Stimulated activated CD4-positive, alpha-beta T cell treated with anti-CD3 and anti-CD28 coated beads, TNF-alpha, amount 100 ng/mL, for 48 hours (primary cell): Measurements from ENCODE around the gene SCN4A.

Experiments
- DNase-seq, 3 donors: peaks; one replicate each; pipeline ENCODE4 v3.0.0-alpha.2; 2020; ENCODE audit warnings: low read depth in 3 of 3

The SCN4A gene

DNA sequence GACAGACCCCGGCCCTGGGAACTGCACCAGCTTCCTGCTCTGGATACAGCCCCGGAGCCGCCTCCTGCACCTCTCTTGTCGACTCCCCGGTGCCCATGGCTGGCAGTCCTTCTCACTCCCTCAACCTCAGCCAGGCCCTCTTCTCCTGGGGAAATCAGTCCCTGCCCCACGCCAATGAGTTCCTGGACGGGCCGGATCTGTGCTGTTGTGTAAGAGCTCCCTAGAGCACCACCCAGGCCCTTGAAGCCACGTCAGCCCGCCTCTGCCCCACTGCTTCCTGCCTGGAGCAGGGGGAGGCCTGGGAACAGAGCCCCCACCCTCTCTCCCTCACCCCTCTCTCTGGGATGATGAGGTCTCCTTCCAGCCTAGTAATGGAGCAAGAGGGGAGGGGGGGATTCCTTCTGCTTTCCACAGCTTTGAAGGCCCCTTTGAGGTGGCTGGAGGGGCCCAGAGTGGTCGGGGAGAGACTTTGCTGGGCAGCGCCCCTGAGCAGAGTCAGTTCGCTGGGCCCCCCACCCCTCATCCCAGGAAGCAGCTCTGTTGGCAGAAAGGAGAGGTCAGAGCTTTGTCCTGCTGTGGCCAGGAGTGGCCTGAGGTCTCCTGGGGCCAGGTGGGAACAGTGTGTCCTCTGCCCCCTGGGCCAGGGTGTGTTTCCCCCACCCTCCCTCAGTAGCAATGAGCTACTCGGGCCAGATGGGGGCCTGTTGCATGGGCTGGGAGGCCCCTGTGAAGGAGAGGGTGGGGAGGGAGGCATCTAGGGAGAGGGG is 29.2 kb upstream of the SCN4A start:
- no peak for DNase-seq

DNA sequence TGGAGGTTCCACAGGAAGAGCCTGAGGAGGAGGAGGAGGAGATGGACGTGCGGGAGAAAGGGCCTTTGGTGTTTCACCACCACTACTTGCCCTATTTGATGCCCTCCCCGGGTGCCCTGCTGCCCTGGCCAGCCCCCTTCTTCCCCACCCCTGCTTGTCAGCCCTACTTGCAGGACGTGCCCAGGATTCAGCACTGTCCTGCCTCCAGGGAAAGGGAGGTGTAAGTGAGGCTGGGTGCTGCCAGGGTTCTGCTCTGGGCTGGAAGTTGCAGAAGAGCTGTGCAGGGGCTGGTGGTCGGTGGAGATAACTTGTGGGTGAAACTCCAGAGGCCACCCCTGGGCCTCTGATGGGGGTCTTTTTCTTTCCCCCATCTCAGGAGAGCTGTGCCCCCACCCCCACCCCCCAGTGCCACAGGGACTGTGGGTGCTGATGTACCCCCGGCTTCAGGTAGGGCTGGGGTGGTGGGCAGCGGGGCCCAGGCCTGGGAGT is 28.4 kb upstream of the SCN4A start:
- no peak for DNase-seq

DNA sequence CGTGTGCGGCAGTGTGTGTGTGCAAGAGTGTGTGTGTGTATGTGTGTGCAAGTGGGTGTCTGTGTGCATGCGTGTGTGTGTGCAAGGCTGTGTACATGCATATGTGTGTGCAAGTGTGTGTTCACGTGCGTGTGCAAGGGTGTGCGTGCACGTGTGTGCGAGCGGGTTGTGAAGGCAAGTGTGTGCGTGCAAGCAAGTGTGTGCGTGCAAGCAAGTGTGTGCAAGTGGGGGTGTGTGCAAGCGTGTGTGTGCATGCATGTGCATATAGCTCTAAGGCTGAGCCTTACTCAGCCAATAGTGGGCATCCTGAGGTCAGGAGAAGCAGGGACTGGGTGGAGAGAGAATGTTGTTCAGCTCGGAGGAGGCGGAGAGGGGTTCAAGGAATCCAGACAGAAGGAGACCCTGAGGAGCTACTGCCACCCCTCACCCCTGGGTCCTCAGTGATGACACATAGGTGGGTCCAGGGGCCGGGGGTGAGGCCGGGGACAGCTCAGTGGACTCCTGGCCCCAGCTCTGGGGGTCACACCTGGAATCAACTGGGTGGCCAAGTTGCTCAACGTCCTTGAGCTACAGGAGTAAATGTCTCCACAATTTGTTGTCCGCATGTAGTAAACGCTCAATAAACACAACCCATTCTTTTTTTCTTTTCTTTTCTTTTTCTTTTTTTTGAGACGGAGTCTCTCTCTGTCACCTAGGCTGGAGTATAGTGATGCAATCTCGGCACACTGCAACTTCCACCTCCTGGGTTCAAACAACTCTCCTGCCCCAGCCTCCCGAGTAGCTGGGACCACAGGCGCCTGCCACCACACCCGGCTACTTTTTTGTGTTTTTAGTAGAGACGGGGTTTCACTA is 27.2 kb upstream of the SCN4A start:
- no peak for DNase-seq

DNA sequence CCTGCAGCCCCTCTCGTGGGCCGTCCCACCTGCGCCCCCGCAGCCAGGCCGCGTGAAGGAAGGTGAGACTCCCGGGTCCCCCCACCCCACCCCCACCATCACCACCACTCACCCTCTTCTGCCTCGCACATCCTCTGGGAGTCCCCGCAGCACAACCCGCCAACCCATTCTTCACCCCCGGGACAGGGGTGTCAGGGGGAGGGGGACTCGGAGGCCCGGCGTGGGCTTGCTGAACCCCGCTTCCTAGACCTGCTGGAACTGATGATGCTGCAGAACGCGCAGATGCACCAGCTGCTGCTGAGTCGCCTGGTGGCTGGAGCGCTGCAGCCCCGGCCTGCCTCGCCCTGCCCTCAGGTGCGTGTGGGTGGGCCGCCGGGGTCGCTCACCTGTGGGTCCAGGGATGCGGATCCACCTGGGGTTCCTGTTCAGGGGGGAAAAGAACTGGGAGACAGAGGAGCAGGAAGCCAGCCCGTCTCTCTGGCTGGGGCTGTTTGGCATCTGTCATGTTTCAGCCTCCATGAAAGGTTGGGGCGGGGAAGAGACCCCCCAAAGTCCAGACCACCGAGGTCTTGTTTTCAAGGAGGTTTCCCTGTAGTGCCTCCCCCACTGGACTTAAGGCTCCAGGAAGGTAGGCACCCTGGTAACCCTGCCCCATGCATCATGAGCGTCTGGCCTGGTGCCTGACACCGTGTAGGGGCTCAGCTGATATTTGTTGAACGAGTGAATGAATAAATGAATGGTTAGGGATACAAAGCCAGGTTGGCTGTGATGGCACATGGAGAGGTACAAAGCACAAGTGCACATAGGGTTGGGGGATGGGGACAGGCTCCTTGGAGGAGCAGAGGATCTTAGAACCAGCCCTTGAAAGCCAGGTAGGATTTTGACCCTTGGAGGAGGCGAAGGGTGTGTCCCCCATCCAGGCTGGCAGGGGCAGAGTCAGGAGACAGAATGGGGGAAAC is 26.3 kb upstream of the SCN4A start:
- no peak for DNase-seq

DNA sequence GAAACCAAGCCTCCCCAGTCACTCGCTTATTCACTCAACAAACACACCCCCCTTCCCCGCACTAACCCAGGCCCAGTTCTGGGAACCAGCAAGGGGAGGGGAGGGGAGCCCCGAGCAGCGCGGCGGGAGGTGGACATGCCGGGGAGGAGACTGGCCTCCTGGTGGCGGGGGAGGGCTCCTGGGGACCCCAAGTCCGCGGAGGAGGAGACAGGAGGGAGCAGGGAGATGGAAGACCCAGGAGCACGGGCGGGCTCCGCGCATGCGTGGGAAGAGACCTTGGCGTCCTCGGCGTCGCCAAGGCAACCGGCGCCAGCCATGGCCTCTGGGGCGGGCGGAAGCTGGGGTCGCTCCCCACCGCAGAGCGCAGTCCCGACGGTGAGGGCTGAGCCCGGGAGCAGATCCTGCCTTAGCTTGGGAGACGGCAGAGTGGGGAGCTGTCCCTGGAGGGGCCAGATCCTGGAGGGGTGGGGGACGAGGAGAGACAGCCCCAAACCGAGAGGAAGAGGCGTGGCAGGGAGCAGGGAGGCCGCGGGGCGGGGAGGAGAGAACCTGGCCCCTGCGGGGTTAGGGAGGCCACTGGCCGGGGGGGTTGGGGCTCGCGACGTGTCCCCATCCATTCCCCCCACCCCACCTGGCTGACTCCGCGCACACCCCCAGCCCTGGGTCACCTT is 25.5 kb upstream of the SCN4A start, which contains the start of gene PRR29:
Gene PRR29 (plus strand): TSS at position 302 of the 671 bp plus-strand sequence. CDS start 14 bp downstream, at position 316.
- peak; percentile 36 to 72 (median 46) for DNase-seq

DNA sequence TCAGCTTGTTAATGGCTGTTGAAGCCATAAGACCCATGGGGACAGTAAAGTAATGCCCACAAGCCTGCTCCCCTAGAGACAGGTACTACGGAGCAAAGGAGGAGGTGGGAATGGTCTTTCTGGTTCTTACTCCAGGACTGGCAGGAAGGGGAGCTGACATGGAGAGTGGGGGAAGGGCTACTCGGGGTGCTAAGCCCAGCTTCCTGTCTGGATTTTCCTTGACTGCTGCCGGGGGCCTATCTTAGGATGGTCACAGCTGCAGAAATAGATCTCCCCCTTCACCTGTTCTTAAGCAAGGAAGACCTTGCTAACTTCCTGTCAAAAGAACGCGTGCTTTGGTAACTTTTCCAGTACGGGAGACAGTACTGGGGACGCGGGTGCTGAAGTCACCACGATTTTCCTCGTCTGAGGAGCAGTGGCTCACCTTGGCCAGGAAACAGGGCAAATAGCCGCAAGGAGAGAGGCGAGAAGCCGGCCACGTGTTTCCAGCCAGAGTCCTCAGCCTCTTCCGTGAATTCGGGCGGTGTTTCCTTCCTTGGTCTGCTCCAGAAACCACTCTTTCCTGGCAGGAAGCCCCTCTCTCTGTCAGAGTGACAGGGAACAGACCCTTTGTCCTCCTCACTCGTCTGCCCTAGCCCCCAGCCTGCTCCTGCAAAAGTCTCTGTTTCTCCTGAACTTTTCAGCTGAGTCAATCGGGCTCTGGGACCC is 24.8 kb upstream of the SCN4A start:
- DNase-seq: no peak

DNA sequence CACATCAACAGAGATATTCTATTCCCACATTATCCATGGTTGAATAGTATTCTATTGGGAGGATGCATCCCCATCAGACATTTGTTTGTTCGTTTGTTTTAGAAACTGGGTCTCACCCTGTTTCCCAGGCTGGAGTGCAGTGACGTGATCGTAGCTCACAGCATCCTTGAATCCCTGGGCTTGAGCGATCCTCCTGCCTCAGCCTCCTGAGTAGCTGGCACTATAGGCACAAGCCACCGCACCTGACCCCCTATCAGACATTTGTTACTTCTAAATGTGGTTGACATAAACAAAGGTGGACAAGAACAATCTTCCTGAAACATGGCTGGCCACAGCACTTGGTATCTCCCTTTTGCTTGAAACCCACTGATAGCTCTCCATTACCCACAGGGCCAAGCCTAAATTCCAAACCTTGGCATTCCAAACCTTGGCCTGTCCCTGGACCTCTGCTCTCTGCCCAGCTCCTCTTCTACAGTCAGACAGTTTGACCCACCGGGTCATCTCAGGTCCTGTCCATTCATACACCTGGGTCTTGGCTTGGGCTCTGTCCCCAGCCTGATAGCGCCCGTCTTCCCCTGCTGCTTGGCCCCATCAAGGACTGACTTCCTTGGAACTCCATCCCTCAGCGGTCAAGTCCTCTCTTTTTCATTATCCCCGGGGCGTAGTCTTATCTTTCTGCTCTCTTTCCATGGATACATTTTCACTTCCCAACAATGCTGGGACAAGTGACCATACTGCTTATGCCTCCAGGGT is 23.9 kb upstream of the SCN4A start:
- no peak for DNase-seq

DNA sequence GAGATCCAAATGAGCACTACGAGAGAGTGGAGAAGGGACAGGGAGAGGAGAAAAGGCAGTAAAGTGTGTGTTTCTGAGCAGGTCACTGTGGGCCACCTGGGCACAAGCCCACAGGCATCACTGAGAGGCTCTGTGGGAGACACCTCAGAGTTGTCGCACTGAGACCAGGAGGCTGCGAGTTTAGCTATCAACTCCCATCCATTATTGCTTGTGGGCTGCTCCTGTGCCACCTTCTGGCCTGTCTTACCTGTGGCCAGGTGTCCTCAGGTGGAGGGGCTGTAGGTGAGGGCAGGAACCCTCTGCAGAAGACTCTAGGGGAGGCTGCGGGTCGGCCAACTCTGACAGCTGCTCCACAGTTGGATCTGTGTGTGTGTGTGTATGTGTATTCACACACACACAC is 22.9 kb upstream of the SCN4A start:
- no peak for DNase-seq

DNA sequence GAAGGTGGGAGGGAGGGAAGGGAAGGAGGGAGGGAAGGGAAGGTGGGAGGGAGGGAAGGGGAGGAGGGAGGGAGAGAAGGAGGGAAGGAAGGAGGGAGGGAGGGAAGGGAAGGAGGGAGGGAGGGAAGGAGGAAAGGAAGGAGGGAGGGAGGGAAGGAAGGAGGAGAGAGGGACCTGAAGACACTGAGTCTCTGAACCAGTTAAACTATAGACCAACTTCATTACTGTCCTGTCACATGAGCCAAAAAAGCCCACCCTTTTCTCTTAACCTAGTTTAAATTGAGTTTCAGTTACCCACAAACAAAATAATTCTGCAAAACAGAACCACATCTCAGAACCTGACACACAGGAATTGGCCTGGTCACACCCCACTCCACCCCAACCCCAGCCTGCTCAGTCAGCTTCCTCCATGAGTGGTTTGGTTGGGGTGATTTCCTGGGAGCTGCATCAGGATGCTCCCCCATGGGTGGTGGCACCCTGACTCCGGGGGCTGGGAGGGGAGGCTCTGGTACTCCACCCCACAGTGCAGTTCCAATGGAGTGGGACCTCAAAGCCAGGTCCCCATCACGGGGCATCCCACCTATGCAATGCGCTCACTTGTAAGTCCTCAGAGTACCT is 20.8 kb upstream of the SCN4A start:
- DNase-seq: no peak

DNA sequence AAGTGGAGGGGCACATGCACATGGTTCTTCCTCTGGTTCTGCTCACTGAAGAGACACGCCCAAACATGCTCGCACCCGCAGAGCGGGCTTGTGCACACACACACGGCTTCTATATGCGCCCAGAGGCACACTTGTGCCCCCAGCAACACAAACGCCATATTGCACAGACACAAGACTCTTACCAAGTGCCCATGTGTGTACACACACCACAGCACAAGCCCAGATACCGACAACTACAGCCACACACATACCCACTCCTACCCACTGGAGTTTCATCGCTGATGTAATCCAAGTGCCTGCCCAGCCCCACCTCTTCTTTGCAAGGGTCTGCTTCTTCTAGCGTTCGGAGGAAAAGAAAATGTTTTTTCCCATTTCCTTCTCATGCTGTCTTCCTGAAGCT is 18.9 kb upstream of the SCN4A start:
- no peak for DNase-seq

DNA sequence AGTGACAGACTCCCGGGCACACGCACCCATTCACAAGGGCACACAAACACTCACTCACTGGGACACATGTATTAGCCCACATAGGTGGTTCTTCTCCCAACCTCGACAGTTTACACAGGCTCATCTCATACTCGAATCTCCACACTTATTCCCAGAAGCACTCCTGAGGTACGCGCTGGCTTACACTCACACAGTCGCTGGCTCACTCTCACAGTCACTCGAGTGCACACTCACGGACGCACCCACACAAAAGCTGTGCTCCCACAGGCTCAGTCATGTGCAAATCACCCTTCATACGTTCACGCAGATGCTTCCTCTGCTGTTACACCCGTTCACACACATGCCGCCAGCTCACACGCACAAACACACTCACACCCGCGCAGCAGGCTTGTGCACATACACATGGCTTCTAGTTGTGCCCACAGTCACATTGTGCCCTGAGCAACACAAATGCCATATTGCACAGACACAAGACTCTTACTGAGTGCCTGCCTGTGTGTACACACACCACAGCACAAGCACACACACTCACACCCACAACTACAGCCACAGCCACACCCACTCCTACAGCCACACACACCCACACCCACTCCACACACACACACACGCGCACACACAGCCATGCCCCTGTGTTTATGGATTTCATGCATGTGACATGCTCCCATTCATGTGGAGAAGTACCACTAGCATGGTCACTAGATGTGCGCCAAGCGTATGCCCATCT is 17.1 kb upstream of the SCN4A start:
- no peak for DNase-seq

DNA sequence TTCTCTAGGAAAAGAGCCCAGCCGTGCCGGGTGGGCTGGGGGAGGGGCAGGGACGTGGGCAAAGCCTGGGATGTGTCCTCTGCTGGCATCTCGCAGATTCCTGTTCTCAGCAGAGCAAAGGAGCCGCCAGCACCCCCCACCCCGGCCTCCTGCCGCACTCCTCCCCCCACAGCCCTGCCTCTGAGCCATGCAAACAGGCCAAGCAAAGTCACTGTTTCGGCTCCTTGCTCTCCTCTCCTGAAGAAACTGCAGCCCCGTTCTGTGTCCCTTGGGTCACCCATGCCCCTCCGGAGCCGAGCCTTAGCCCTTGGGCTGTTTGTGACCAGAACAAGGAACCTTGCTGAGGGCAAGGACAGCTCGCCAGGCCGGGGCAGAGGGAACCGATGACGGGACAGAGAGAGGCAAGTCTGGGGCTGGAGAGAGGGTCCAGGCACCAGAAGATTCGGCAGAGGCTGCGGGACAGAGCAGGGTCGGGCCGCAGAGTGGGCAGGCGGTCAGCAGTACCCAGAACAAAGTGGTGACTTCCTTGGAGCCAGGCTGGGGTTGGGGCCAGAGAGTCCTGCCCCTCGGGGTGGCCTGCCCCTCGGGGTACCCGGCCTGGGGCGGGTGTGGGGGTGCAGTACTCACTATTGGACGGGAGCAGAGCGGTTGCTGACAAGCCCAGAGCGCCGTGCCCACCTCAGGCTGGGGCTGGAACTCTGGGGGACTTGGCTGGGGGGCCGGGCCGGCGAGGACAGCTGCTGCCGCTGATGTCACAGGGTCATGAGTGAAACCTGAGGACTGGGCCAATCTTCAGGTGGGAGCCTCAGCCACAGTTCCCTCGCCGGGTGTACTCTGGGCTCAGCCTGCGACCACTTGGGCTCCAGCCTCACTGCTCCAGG is 16.3 kb upstream of the SCN4A start:
- no peak for DNase-seq

DNA sequence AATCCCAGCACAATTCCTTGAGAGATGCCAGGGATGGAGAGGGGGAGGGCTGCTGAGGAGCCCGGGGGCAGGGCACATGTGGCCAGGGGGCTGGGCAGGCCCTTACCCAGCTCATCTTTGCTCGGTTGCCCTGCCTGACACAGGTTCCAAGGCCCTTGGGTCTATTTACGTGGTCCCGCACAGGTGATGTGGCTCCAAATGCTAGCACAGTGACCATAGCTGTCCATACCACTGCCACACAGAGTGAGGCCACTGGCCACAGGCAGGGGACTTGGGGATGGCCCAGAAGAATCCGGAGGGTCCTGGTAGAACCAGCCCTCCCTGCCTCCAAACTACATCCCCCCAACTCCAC is 15.4 kb upstream of the SCN4A start:
- no peak for DNase-seq

DNA sequence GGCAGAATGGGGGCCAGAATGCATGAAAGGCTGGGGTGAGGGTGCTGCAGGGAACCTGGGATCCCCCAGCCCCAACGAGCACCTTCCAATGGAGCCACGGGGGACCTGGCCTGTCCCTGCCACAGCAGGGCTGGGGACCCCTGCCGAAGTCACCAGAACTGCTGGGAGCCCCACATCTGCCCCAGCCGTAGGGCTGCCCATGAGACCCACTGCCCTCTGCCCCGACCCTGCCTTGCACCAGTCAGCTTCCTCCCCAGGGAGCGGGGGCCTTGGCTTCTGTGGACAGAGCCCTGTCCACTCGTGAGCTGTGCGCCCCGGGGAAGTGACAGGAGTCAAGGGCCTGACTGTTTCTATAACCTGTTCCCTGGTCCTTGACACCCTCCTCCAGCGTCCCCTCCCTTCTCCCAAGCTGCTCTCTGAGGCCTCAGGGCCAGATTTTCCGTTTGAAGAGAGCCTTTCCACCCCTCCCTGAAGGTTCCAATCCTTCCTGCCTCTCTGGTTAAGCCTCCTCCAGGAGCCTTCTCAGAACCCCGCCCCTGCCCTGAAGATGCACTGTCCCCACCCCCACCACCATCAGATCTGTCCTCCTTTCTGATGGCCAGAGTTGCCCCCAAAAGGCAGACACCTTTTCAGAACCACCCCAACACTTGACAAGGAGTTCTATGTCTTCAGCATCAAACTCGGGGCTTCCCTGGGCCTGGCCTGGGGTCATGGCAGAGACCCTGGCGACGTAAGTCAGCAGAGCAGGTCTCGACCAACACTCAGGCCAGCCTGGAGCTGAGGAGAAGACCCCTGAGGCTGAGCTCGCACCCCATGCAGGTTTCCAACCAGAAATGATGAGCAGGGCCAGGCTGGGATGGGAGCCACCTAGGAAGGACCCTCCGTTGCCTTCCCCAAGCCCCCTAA is 14.8 kb upstream of the SCN4A start:
- DNase-seq: no peak

DNA sequence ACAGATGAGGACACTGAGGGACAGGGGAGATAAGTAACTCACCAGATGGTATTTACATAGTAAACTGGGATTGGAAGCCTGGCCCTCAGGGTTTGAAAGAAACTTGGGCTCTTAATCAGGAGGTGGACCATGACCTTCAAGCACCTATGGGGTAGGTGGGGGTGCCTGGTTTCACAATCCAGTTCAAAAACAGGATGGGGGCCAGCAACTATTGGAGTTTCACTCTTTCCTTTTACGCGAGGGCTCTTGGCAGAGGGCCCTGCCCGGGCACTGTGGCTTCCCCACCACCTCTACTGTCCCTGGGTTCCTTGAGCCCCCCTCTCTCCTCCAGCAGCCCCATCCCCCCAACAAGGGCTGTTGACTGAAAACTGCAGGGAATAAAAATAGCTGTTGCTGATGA is 14.1 kb upstream of the SCN4A start:
- no peak for DNase-seq

DNA sequence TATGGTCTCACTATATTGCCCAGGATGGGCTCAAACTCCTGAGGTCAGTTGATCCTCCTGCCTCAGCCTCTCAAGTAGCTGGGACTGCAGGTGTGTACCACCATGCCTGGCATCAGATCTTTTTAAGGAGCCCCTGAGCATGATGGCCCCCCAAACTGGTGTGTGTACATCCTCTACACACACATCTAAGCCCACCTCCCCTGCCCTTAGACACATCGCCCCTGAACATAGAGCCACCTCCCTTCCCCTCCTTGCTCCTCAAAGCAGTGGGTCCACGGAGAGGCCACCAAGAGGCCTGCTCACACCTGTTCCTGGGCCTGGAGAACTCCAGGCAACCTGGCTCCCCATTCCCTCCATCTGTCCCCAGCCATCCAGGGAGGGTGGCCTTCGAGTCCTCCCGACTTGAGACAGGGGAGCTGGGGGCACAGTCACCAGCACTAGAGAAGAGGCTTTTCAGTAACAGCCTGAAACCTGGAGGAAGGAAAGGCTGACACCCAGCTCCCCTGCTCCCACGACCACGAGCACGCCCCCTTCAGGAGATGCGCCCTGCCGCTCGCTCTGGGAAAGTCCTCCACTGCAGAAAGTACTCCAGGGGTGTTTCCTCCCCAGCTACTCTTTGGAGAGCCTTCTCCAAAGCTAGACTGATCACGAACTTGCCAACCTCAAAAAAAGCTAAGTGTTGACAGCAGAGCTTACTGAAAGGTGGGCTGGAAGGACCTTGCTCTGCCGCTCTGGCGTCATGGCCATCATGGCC is 12.8 kb upstream of the SCN4A start:
- no peak for DNase-seq
